Measurements from ENCODE around the gene OR2C3.
"Not testable (repeated sequence)": the region's sequence is repeated elsewhere in the genome, so short reads cannot be mapped to it uniquely, and the experiment has no call there.

The OR2C3 gene

DNA sequence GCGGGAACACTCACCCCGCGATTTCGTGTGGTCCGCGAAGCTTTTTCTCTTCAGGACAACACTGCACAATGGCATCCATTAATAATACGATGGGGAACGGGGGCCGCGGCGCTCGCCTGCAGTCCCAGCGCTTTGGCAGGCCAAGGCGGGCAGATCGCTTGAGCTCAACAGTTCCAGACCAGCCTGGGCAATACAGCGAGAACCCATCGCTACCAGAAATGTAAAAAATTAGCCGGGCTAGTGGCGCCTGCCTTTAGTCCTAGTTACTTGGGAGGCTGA lies 17.7 kb downstream of the OR2C3 start:
- DNase-seq (ENCODE audit: low spot score), result no peak
- no peak for FAIRE-seq

DNA sequence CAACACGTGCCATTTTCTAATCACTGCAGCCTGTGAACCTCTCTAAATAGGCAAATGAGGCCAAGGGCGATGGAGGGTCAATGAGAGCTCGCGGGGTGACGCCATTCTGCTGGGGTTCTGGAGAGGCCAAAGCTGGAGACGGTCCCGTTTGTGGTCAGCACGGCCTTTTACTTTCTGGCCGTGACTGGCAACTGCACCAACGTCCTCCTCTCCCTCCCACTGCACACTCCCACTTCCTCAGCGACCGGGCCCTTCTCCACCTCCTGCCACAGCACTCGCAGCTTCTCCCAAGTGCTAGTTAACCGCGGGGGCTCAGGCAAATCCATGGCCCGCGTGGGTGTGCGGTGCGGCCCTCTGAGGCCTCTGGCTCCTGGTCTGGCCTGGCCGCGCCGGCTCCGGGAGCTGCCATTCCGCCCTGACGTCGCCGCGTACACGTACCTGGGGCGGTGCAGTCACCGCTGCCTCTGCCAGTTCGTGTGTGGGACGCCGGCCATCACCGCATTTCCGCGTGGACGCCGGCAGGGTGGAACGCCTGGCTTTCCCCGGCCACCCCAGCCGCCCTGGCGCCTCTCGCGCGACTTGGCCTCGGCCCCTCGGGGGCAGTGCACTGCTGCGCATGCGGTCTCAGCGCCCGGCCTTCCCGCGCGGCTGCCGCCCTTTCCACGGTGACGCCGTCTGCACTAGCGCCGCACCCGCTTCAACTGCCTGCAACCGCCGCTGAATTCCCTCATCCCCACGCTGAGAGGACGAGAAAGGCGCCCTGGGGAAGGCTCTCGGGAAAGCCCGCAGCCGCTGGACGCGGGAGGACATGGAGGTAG lies 18.2 kb downstream of the OR2C3 start:
- FAIRE-seq (no peak), DNase-seq (ENCODE audit: low spot score) (no peak)

DNA sequence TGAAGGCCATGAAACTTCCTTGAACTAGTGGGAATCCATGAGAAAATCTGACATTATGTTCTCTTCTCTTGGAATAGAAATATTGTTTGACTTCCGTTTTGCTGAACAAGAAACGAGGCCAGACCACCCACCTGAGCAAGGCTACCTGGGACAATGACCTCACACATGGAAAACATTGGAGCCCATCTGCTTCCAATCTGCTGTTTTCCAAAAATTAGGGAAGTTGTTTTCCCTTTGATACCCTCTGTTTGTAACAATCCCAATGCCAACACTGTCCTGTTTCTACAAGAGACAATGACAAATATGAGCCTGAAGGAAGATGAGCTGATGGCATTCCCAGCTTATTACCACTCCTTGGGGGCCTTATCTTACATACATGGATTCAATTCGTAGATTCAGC lies 29.4 kb downstream of the OR2C3 start:
- DNase-seq (ENCODE audit: low spot score), result no peak

DNA sequence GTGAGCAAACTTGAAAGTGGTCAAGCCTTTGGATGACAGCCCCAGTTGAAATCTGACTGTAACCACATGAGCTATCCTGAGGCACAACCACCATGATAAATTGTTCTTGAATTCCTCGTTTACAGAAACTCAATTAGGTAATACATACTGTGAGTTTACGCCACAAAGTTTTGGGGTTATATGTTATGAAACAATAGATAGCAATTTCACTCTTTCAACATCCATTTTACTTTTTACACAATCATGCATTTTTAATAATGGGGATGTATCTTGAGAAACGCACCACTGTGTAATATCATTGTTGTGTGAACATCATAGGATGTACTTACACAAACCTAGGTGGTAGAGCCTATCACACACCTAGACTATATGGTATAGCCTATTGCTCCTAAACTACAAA lies 35.4 kb downstream of the OR2C3 start:
- no peak for FAIRE-seq
- no peak for DNase-seq (ENCODE audit: low spot score)

More for the DNA sequence above, 29.4 kb downstream of the OR2C3 start:
- FAIRE-seq, result no peak

DNA sequence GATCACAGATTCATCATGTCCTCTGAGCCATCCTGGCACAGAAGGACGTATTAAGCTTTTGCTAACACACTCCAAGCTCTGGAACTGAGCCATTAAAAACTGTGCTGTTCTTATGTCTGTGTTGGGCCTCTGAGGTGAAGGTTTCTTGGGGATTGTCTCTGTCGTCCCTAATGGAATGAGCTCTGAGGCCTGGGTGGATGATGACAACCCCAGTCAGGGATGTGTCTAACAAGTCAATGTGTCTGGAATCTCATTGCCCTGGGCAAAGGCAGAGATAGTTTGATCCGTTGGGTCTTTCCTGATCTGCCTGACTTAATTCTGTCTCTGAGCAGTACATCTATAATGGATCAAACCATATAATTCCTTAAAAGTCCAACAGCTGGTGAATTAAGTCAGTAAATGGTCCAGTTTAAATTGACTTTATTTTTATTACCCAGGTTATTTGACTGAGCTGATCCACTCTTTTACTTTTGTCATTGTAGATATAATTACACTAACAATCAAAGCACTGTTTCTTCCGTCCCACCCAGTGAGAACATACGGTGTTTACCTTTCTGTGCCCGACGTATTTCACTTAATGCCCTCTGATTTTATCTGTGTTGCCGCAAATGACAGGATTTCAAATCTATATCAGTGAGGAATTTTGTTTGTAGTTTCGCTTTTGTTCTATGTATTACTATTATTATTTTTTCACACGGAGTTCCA lies 39.5 kb downstream of the OR2C3 start:
- FAIRE-seq, result no peak
- no peak for DNase-seq (ENCODE audit: low spot score)

DNA sequence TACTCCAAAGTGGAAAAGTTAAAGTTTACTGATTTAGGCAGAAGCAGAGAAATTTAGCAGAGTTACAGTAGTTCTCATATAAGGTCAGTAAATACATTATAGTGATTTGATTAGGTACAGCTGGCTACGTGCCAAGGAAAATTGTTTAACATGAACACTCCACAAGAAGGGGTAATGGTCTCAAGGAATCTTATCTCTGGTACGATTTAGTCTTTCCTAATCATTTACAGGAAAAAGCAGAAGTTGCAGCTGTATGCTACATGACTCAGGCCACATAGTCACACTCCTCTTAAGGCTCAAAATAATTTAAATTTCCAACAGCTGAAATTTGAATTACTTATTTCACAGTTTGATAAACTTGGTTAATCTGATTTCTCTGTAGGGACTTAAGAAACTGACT lies 41.5 kb downstream of the OR2C3 start:
- FAIRE-seq (no peak), DNase-seq (ENCODE audit: low spot score) (no peak)

DNA sequence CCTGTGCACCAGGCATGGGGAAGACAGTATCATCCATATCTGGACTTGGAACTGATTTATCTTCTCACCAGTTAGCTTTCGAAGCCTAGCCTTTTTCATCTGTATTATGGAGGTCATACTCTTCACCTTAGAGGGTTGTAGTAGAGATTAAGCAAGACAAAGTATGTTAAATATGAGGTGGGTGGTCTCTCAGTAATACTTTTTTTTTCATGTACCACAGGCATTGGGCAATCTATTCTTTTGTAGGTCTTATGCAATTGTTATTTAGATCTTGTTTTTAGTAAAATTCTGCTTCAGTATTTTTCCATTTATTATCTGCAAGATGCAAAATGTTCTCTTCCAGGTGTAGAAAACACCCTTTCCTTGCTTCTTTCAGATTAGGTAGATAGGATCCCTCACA lies 43.1 kb downstream of the OR2C3 start:
- FAIRE-seq, result no peak

DNA sequence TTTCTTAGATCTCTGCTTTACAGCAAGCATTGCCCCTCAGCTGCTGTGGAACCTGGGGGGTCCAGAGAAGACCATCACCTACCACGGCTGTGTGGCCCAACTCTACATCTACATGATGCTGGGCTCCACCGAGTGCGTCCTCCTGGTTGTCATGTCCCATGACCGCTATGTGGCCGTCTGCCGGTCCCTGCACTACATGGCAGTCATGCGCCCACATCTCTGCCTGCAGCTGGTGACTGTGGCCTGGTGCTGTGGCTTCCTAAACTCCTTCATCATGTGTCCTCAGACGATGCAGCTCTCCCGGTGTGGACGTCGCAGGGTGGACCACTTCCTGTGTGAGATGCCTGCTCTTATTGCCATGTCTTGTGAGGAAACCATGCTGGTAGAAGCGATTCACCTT lies 44.9 kb downstream of the OR2C3 start:
- DNase-seq (ENCODE audit: low spot score), result no peak
- no peak for FAIRE-seq

More for the DNA sequence above, 43.1 kb downstream of the OR2C3 start:
- DNase-seq (ENCODE audit: low spot score), result no peak

DNA sequence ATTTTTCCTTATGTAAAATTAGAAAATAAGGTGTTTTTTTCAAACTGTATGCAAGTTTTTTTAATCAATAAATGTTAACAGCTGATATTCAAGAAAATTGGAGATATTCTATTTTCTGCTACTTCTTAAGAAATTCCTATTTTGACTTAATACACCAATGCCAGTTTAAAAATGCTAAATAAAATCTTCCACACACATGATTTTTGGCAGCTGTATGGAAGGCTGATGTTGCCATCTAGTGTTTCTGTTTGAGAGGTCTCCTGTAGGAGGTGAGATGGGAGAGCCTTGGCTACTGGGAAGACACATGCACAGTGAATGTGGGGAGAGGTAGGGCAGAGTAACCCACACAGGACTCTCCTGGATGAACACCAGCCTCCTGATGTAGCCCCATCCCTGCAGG lies 49.2 kb downstream of the OR2C3 start:
- FAIRE-seq, result no peak
- peak; percentile 29 for DNase-seq (ENCODE audit: low spot score)

DNA sequence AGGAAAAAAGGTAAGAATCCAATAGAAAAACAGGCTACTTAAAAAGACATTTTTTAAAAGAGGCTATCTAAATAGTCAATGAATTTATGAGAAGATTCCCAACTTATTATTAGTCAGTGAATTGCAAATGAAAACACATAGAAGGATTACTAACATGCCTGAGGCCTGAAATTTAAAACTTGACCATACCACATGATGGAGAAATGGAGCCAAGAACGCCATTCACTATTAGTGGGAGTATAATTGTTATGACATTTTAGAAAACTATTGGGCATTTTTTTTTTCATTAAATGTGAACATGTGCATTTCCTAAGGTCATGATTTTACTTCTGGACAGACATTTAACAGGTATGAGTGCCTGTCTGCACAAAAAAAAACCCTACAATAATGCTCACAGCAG lies 53.5 kb downstream of the OR2C3 start:
- no peak for FAIRE-seq
- DNase-seq (ENCODE audit: low spot score), result no peak

DNA sequence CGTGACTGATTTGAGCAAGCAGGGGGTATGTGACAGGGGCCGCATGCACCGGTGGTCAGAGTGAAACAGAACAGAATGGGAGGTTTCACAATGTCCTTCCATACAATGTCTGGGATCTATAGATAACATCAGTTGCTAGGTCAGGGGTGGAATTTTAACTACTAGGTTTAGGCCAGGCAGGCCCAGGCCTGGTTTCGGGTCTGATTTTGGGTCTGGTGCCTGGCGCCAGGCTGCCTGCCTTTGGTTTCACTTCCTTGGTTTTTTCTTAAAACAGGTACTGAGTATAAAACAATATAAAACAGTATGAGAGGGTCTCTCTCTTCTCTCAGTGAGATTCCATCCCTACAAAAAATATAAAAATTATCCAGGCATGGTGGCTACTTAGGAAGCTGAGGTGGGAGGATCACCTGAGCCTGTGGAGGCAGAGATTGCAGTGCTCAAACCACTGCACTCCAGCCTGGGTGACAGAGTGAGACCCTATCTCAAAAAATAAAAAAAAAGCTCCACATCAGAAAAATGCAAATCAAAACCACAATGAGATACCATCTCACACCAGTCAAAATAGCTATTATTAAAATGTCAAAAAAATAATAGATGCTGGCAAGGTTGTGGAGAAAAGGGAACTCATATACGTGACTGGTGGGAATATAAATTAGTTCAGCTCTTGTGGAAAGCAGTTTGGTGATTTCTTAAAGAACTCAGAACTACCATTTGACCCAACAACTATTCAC lies 59.7 kb downstream of the OR2C3 start:
- not testable (repeated sequence) for DNase-seq (ENCODE audit: low spot score); FAIRE-seq

DNA sequence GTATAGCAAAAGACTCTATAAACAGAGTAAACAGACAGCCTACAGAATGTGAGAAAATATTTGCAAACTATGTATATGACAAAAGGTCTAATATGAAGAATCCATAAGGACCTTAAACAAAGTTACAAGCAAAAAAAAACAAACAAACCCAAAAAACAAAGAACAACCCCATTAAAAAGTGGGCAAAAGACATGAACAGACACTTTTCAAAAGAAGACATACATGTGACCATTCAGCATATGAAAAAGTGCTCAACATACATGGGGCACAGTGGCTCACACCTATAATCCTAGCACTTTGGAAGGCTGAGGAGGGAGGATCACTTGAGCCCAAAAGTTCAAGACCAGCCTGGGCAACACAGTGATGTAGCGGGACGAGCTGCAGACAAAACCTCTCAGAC lies 60.4 kb downstream of the OR2C3 start:
- DNase-seq (ENCODE audit: low spot score) (no peak), FAIRE-seq (no peak)

All from RCC 7860 (cell line).